ENCODE measurements around the gene SCRN2. TPM values are rescaled to one million over a fixed set of nuclear protein-coding genes. Genes with fewer than 3 reads are reported as not detected.

The SCRN2 gene
- total RNA-seq: 20.5 TPM

GRCh38 chr17:47840742-47841487 lies at the start of gene SCRN2:
Gene SCRN2 (minus strand): TSS chr17:47841273. CDS start chr17:47840843, 430 bp downstream.

GRCh38 chr17:47850692-47851573 lies 9.9 kb upstream of the SCRN2 start, which contains the start of gene SP6:
Gene SP6 (minus strand): TSS chr17:47851163. CDS start chr17:47848429, 2,734 bp downstream.

GRCh38 chr17:47831003-47831933 lies 9.8 kb downstream of the SCRN2 start, which contains the start of the genes LRRC46 and MRPL10:
Gene LRRC46 (plus strand): TSS chr17:47831670. CDS start chr17:47831990, 320 bp downstream.
Gene MRPL10 (minus strand): TSS chr17:47831541. CDS start chr17:47831511, 30 bp downstream.

GRCh38 chr17:47821424-47822391 lies 19.4 kb downstream of the SCRN2 start, which contains the start of gene OSBPL7:
Gene OSBPL7 (minus strand): TSS chr17:47821794. CDS start chr17:47820278, 1,516 bp downstream.

Other genes starting within 250 kb of the SCRN2 start
- 159 TPM for gene KPNB1, start 191.4 kb downstream of the SCRN2 start, total RNA-seq
- 15.2 TPM for gene TBKBP1, start 147.1 kb downstream of the SCRN2 start, total RNA-seq
- gene TBX21, start 108.0 kb downstream of the SCRN2 start, total RNA-seq: 0.23 TPM
- 6.7 TPM for gene OSBPL7, start 19.5 kb downstream of the SCRN2 start, total RNA-seq
- 12.5 TPM for gene MRPL10, start 9.7 kb downstream of the SCRN2 start, total RNA-seq
- 1.6 TPM for gene LRRC46, start 9.6 kb downstream of the SCRN2 start, total RNA-seq
- 0.23 TPM for gene SP6, start 9.9 kb upstream of the SCRN2 start, total RNA-seq
- 0.46 TPM for gene SP2, start 55.0 kb upstream of the SCRN2 start, total RNA-seq
- 18.7 TPM for gene PNPO, start 100.3 kb upstream of the SCRN2 start, total RNA-seq
- not detected for gene PRR15L, start 116.6 kb upstream of the SCRN2 start, total RNA-seq
- 58.4 TPM for gene CDK5RAP3, start 129.8 kb upstream of the SCRN2 start, total RNA-seq
- 1.2 TPM for gene COPZ2, start 196.5 kb upstream of the SCRN2 start, total RNA-seq
- gene NFE2L1, start 207.1 kb upstream of the SCRN2 start, total RNA-seq: 76.1 TPM